HG03196 (cell line): ENCODE data around the gene AKTIP.
"Not testable (repeated sequence)": the region's sequence is repeated elsewhere in the genome, so short reads cannot be mapped to it uniquely, and the experiment has no call there.

ENCODE experiments used
- ATAC-seq: cut with Tn5 transposase; IDR thresholded peaks from one replicate; pipeline ENCODE4 v1.9.1; 2021; ENCODE audit not compliant: unreplicated experiment

The AKTIP gene

DNA sequence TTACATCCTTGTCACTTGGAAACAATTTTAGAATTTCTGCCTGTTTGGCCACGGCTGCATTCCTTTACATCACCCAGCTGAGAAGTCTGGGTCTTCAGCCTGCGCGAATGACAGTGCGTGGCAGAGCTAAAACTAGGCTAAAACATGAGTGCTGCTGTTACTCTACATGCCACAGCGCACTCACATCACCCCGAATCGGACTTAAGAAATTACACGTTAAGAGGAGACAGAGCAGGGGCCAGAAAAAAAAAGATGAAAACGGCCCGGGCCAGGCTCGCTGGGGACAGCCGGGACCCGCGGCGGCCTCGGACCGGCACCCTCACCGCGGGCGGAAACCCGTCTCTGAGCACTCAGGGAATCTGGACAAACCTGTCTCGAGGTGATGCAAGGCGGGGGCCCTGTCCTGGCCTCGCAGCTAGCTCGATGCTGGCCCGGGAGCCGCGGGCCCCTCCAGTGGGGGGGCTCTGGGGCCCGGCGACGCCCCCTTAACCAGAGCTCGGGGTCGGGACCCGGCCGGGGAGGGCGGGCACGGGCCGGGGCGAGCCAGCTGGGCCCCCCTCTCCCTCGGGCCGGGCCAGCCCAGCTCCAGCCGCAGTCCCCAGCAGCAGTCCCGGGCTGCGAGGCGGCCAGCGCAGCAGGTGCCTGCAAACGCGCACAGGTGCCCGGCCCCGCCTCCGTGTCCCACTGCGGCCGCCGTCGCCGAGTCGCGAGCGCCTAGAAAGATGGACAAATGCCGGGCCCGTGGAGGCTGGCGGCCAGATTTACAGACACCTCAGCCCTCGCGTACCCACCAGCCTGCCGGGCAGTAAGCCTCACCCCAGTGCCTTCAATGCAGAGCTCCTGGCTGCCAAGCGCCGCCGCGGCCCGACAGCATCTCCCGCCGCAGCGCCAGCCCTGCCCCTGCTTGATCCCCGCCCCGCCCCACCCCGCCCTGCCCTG is at the start of gene AKTIP:
TSS of gene AKTIP (minus strand) at position 879 of the 939 bp plus-strand sequence. CDS start 2,950 bp downstream, outside the sequence.
- ATAC-seq, result peak; percentile 22

DNA sequence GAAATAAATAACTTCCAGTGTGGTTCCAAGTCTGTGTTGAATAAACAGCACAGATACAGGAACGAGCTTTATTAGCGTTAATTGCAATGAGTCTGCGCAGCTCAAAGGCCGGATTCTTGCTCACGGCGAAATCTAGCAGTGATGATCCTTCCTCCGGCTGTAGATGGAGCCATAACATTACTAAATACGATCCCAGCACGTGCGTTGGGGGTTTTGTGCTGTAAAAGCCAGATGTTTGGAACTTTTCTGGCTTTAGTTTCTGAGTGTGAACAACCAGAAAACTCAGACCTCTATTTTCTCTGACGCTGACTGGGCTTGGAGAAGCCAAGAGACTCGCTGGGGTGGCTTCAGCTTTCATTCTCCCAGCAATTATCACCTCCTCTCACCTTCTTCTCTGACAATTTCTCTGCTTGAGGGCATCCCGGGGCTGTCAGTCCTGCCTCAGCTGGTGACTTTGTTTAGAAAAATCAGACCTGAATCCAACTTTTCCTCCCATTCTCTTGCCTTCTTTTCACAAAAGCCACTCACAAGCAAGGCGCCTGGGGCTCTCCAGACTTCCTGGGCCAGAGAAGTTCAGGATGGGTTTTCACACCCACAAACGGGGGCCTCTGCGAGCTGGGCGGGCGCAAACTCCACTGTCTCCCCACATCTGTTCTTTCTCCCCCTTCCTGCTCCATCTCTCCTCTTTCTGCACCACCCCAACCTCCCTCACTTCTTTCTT is 47.1 kb upstream of the AKTIP start:
- peak; percentile 81 for ATAC-seq

DNA sequence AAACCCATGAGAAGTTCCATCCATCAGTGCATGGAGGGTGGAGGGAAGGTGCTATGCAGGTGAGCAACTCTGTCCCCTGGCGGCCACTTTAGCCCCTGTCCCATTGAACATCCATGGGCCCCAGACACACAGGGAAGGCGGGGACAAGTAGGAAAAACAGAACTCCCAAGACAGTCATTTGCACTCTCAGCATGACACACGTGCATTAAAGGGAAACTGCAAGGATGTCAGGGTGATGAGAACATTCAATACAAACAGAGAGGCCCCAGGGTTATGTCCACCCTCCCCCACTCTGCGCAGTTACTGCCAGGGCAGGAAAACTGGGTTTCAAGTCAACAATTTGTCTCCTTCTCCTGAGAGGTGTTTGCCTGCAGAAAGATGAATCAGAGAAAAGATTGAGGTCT is 44.0 kb upstream of the AKTIP start:
- no peak for ATAC-seq

DNA sequence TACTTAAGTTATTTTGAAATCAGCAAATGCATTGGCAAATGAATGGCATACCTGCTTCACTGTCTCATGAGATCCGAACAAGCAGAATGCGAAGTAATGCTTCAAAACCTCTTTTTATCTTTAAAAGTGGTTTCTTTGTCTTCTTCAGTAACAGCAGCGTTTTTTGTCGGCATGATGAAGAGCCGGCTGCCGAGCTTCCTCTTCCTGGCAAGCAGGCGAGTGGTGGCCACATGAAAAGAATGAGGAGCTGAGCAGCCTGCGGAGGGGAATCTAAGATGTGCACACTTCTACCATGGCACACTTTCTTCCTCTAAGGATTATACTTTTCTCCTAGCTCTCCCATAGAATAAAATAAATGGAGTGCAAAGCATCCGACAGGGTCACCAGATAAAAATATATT is 42.4 kb upstream of the AKTIP start:
- ATAC-seq, result no peak

DNA sequence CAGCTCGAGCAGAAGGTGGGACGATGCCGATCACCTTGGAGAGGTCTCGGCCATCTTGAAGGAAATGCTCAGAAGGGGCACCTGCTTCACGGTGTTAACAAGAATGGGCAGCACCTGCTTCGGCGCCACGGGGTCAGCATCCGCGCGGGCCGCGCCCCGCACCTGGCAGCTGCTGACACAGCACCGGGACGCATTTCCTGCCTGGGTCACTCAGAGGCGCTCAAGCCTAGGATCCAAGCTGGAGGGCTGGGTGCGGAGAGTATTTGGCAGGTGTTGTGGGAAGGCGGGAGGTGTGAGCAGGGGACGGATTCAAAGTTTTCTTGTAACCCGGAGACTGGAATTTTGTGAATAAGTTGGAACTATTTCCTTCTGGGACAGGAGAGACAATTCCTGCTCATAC is 39.3 kb upstream of the AKTIP start:
- ATAC-seq, result no peak

DNA sequence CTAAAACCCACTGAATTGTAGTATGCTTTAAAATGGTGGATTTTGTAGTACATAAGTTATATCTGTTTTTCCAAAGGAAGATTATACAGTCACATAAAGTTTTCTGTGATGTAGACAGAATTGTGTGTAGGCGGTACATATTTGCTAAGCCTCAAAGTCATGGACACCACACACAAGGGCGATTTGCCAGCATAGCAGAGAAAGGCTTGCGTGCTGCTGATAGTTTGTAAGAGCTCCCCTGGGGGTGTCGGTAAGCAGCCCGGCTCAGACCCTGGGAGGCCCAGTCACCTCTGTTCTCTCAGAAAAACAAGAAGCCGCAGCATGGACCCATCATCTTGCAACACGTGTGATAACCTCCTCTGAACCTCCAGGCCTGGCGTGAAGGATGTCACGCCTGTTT is 38.3 kb upstream of the AKTIP start:
- no peak for ATAC-seq

DNA sequence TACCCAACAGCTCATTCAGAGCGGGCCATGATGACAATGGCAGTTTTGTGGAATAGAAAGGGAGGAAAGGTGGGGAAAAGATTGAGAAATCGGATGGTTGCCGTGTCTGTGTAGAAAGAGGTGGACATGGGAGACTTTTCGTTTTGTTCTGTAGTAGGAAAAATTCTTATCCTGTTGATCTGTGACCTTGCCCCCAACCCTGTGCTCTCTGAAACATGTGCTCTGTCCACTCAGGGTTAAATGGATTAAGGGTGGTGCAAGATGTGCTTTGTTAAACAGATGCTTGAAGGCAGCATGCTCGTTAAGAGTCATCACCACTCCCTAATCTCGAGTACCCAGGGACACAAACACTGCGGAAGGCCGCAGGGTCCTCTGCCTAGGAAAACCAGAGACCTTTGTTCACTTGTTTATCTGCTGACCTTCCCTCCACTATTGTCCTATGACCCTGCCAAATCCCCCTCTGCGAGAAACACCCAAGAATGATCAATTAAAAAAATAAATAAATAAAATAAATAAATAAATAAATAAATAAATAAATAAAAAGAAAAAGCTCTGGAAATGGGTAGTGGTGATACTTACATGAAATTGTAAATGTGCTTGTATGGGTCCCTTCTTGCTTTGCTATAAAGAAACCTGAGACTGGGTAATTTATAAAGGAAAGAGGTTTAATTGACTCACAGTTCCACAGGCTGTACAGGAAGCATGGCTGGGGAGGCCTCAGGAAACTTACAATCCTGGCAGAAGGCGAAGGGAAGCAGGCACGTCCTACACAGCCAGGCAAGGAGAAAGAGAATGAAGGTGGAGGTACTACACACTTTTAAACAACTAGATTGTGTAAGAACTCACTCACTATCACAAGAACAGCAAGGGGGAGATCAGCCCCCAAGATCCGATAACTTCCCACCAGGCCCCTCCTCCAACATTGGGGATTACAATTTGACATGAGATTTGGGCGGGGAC is 37.0 kb upstream of the AKTIP start:
- not testable (repeated sequence) for ATAC-seq

DNA sequence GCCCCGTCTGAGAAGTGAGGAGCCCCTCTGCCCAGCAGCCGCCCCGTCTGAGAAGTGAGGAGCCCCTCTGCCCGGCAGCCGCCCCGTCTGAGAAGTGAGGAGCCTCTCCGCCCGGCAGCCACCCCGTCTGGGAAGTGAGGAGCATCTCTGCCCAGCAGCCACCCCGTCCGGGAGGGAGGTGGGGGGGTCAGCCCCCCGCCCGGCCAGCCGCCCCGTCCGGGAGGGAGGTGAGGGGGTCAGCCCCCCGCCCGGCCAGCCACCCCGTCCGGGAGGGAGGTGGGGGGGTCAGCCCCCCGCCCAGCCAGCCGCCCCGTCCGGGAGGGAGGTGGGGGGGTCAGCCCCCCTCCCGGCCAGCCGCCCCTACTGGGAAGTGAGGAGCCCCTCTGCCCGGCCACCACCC is 36.3 kb upstream of the AKTIP start:
- ATAC-seq, result not testable (repeated sequence)

DNA sequence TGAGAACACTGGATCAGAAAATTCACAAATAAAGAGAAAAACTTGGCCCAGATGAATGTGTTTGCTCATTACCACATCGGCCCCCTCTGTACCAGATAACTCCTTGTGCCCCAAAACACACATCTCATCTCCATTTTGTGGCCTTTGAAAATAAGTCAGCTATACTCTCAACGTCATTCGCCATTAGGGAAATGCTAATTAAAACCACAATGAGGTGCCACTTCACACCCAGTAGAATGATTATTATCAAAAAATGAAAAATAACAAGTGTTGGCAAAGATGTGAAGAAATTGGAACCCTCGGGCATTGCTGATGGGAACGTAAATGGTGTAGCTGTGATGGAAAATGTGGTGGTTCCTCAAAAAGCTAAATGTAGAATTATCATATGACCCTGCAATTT is 34.6 kb upstream of the AKTIP start:
- no peak for ATAC-seq

DNA sequence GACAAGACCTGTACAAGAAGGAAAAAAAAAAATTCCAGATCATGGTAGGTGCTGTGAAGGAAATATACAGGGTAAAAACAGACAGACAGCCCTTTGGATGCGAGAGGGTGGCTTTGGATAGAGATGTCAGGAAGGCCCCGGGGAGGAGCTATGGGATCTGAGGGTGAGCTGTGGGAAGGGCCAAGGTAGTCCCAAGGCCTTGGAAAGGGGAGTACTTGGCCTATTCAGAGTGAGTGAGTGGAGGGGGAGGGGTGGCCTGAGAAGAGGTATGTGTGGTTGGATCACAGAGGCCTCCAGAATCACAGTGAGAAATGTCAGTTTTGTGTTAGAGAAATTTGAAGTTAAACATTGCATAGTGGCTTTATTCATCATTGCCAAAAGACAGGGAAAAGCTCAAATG is 31.2 kb upstream of the AKTIP start:
- no peak for ATAC-seq

DNA sequence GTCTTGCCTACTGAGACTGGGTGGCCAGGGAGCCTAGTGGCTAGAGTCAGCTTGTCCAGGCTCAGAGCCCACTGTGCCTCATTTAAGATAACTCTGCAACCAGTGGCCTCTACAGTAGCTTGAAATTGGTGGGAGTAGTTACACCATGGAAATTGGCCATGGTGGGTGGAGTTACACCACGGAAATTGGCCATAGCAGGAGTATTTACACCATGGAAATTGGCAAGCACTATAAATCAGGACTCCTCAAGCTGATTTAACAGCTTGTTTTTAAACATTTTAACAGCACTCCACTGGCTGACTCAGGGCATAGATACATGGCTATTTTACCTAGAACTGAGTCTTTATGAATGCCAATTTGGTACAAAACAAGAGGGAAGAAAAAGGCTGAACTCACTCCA is 27.7 kb upstream of the AKTIP start:
- ATAC-seq, result no peak

DNA sequence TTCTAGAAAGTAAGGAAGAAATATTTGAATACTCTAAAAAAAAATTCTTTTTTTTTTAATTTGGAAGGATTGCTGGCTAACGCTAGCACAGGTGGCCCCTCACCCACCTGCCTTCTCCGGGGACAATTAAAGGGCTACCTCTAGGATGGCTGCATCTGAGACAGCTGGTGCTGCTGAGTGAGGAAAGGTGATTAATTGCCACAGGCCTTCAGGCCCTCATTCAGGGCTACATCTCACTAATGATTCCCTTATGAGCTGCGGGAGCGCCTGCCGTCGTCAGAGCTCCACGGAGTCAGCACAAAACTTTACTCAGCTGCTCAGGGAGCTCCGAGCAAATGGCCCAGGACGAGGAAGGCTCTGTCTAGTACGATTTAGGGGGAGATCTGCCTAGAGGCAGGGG is 27.0 kb upstream of the AKTIP start:
- no peak for ATAC-seq

DNA sequence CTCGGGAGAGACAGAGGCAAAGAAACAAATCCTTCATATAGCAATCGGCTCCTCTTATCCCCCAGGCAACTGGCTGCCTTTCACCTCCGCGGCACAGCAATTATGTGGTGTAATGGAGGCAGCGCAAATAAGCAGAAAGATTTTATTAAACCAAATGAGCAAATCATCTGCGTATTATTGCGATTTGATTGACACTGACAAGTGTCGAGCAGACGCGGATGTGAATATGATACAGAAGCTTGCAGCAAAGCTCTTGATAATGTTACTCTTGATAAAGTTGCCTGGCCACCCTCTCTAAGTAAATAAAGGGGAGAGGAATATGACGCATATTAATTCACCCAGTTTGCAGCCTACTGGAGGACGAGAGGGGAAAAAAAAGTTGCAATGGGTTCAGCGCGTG is 26.5 kb upstream of the AKTIP start:
- ATAC-seq, result no peak

DNA sequence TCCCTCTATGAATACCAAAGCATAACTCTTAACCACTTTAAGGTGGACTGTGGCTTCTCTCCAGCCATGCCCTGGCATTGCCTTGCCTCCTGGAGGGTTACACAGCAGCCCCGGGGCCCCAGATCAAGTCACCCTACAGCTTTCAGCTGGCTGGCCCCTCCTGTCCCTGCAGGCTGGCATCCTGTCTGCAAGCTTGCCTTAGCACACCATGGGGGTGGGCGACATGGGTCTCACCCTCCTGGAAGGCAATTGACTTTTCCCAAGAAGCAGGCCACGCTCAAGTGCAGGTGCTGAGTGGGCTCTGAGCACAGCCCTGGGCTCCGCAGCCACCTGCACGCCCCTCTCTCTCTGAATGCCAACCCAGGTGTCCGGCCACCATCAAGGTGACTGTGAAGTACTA is 25.8 kb upstream of the AKTIP start:
- no peak for ATAC-seq

DNA sequence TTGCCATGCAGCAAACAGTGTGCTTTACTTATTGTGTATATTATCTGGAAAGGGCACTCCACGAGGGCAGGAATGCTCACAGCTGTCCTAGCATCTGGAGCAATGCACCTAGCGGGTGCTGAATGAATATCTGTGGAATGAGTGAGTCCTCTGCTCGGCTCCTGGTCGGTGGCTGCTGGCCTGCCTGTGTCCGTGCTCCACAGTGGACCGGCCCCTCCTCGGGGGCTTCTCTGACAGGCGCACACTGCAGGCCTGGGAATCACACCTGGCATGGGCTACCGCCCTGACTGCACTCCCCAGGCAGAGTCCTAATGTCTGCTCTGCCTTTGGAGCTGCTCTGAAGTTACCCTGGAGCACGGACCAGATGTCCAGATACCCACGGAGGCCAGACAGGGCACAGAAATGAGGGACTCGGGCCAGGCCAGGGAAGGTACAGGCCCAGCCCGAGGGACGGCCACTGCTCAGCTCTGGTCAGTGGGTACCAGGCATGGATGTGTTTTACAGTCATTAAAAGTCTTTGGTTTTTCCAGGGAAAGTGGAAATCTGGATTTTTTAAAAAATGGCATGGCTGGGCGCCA is 21.1 kb upstream of the AKTIP start:
- ATAC-seq, result no peak

DNA sequence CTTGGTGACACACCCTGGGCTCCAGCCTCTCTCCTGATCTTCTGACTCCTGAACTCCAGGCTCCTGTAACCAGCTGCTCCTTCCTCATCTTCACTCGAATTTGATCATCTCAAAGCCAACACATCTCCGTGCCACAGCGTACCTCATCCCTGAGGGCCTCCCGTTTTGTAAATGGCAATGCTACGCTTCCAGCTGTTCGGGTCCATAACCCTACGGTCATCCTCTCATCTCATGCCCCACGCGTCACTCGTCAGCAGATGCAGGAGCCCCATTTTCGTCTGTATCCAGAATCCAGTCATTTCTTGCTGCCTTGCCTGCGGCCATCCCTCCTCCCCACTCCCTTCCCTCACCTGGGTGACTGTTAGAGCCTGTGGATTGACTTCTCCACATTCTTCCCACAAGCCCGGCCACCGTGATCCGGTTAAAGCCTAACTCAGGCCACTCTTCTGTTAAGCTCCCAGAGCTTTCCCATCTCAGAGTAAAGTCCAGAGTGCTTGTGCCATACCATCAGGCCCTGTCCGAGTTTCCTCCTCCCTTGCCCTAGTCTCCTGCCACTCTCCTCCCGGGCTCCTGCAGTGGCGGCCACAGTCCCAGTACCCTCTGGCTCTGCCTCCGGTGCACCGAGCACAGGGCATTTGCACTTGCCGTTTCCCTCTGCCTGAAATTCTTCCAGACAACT is 20.3 kb upstream of the AKTIP start:
- ATAC-seq, result no peak

DNA sequence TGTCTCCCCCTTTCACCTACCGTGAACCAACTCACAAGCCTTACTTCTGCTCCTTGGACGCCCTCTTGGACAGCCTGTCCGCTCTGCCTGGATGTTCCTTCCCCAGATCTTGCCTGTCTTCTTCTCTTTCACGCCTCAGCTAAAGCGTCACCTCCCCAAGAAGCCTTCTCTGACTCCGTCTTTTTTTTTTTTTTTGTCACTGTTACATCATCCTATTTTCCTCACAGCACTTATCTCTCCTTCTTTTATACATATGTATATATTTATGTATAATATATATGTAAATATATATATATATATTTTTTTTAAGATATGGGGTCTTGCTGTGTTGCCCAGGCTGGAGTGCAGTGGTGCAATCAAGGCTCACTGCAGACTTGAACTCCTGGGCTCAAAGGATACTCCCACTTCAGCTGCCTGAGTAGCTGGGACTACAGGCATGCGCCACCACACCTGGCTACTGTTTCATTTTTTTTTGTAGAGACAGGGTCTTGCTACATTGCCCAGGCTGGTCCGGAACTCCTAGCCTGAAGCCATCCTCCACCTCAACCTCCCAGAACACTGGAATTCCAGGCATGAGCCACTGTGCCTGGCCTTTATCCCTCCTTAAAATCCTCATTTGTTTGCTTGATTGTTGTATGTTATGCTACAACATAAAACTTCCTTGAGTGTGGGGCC is 16.5 kb upstream of the AKTIP start:
- ATAC-seq, result no peak

DNA sequence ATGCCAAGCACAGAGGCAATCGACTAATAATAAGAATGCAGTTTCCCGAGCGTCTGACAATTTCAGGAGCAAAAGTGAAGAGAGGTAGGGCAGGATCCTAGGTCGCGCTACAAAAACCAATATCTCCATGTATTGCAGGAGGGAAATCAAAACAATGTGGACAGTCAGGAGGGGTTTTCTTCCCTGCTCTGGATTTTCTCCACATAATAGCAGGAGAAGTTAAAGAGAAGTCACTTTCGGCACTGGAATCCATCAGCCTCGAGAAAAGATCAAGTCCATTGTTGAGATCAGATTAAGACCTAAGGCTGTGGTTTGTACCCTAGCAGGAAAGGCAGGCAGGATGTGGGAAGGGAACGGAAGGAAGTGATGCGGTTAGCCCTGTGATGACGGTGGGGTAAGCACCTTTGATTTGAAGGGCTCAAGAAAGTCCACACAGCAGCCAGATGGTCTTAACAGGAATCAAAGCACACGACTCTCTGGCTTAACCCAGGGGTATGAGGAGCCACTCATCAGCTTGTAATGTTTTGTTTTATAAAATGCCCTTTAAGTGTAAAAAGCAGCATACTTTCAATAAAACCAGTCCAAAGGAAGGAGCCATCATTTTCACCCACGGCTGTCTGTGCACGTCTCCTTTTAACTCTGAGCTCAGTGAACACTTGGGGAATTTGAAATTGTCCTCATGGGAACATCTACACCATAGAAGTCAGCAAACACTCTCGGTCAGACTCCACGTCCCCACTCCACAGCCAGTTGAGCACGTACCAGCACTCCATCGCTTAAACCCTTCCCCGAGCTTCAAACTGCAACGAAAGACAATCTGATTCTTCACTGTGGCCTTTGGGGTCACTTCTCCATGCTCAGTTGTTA is 15.8 kb upstream of the AKTIP start:
- ATAC-seq, result peak; percentile 96

DNA sequence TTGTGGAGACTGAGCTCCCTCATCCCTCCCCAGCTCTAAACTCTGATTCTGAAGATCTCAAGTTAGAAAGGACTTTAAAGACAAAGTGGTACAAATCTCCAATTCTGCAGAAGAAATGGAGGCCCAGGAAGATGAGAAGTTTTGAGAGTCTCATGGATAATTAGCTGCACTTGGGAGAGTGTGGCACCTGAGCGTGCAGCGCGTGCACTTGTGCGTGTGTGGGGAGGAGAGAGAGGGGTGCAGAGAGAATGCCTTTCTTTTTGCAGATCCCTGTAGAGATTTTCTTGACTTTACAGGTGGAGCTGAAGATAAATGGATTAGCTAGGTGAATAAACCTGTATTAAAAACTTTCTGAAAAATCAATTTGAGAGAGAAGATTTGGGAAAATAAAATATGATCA is 14.8 kb upstream of the AKTIP start:
- no peak for ATAC-seq
